ENCODE data around the gene GGCX.

GRCh38 chr2:85584354-85584856 is 23.1 kb upstream of the GGCX start, which contains the start of gene VAMP5:
- no peak for TF ChIP-seq CTCF (IDR thresholded peaks at IDR 0.05; ENCODE audit: low read length)
- no peak for TF ChIP-seq EZH2 (IDR thresholded peaks at IDR 0.05; ENCODE audit: borderline replicate concordance, low read length)
